HFFc6 (cell line): ENCODE data around the gene GRK1. TPM values are rescaled to one million over a fixed set of nuclear protein-coding genes. Genes with fewer than 3 reads are reported as not detected.

Experiments used
- DNase-seq: peaks from one replicate; pipeline ENCODE4 v3.0.0-alpha.2; 2018
- H3K27ac Mint-ChIP-seq: 2 replicates; pipeline ENCODE4 v1.8.0; 2020; ENCODE audit warnings: mild to moderate bottlenecking, mixed read lengths
- H3K27me3 Mint-ChIP-seq: 2 replicates; pipeline ENCODE4 v1.8.0; 2021; ENCODE audit warnings: mild to moderate bottlenecking, moderate library complexity, mixed read lengths; ENCODE audit not compliant: insufficient read depth
- H3K36me3 Mint-ChIP-seq: 2 replicates; pipeline ENCODE4 v1.8.0; 2021; ENCODE audit warnings: low read depth, mixed read lengths
- H3K4me1 Mint-ChIP-seq: 2 replicates; pipeline ENCODE4 v1.8.0; 2020; ENCODE audit warnings: low read depth, mixed read lengths
- H3K4me3 Mint-ChIP-seq: 2 replicates; pipeline ENCODE4 v1.8.0; 2020; ENCODE audit warnings: mild to moderate bottlenecking, moderate library complexity, mixed read lengths
- H3K9me3 Mint-ChIP-seq: 2 replicates; pipeline ENCODE4 v1.8.0; 2020; ENCODE audit warnings: mild to moderate bottlenecking, mixed read lengths
- CTCF ChIP-seq: fragments of 200-600 bp; sonication (generic); IDR thresholded peaks from 2 replicates; pipeline ENCODE4 v1.5.0; 2021; ENCODE audit warnings: antibody characterized with exemption, mild to moderate bottlenecking
- total RNA-seq, 6 experiments: library from RNA; stranded (reverse); fragmentation: NEBNext Ultra II Directional; extraction: Animal tissue kit (Norgen Biotek cat#: 25700); gene quantifications; 2 replicates in 1 of 6; 3 replicates in 5 of 6; pipeline ENCODE4 v1.2.3, GENCODE V29; 2021

GRK1 gene
- total RNA-seq, 6 experiments from 2014 or later: not detected

- no peak for DNase-seq
- no peak overlapping the region; the same call in 1 of the 2 replicates for H3K27ac Mint-ChIP-seq
- 0 out of 2 replicates have a peak, but pooled peaks cover 1% of the 10 kb centered on the region for H3K9me3 Mint-ChIP-seq
- H3K27me3 Mint-ChIP-seq: peaks cover 16% of the 10 kb centered on the region
- peaks cover 7% of the 10 kb centered on the region for H3K36me3 Mint-ChIP-seq
- peaks cover 41% of the 10 kb centered on the region for H3K4me1 Mint-ChIP-seq
- TF ChIP-seq CTCF: no peak
- H3K4me3 Mint-ChIP-seq: no peak overlapping the region
These were observed 98.0 kb downstream of the GRK1 start for GRCh38 chr13:113764793-113765563.

- peaks cover 12% of the 10 kb centered on the region for H3K36me3 Mint-ChIP-seq
- no peak overlapping the region for H3K27ac Mint-ChIP-seq
- H3K9me3 Mint-ChIP-seq: peaks cover 6% of the 10 kb centered on the region; the same call in 1 of the 2 replicates
- no peak for DNase-seq
- H3K27me3 Mint-ChIP-seq: peaks cover 14% of the 10 kb centered on the region
- no peak for TF ChIP-seq CTCF
- peaks cover 41% of the 10 kb centered on the region for H3K4me1 Mint-ChIP-seq
- H3K4me3 Mint-ChIP-seq: no peak overlapping the region
These were observed 98.5 kb downstream of the GRK1 start for GRCh38 chr13:113765564-113765910.

- Mint-ChIP-seq H3K36me3 (peaks cover 15% of the 10 kb centered on the region), H3K9me3 (peaks cover 10% of the 10 kb centered on the region), H3K4me3 (no peak overlapping the region), H3K27ac (no peak overlapping the region), H3K27me3 (peaks cover 12% of the 10 kb centered on the region), H3K4me1 (peaks cover 39% of the 10 kb centered on the region)
- TF ChIP-seq CTCF: no peak
- no peak for DNase-seq
These were observed 99.2 kb downstream of the GRK1 start for GRCh38 chr13:113766035-113766800.

GRCh38 chr13:113767366-113767765, 100.3 kb downstream of the GRK1 start:
- DNase-seq: no peak
- no peak overlapping the region for H3K27ac Mint-ChIP-seq
- H3K9me3 Mint-ChIP-seq: peaks cover 20% of the 10 kb centered on the region
- TF ChIP-seq CTCF: no peak
- no peak overlapping the region for H3K4me3 Mint-ChIP-seq
- peaks cover 17% of the 10 kb centered on the region for H3K36me3 Mint-ChIP-seq
- peaks cover 9% of the 10 kb centered on the region for H3K27me3 Mint-ChIP-seq
- H3K4me1 Mint-ChIP-seq: peaks cover 38% of the 10 kb centered on the region

- Mint-ChIP-seq H3K4me1 (peaks cover 41% of the 10 kb centered on the region), H3K9me3 (peaks cover 25% of the 10 kb centered on the region), H3K27ac (no peak overlapping the region), H3K27me3 (peaks cover 9% of the 10 kb centered on the region), H3K36me3 (peaks cover 17% of the 10 kb centered on the region), H3K4me3 (no peak overlapping the region)
- no peak for DNase-seq
- no peak for TF ChIP-seq CTCF
These were observed 101.2 kb downstream of the GRK1 start for GRCh38 chr13:113768018-113768905.
